Measurements from ENCODE around the gene ULBP2. TPM values are rescaled to one million over a fixed set of nuclear protein-coding genes. Genes with fewer than 3 reads are reported as not detected.
A peak's percentile ranks its signal among the peaks of the same experiment; 100 is the strongest.
"Not testable (repeated sequence)": the region's sequence is repeated elsewhere in the genome, so short reads cannot be mapped to it uniquely, and the experiment has no call there.

ULBP2 gene
- total RNA-seq, 1 donor from 2014 or later = 0.65 TPM

GRCh38 chr6:149906405-149906804 lies 35.4 kb upstream of the ULBP2 start:
- ATAC-seq (ENCODE audit: poor library complexity) = no peak
- DNase-seq = no peak
- intact Hi-C loops (cut with DNase I) = no loop called here

GRCh38 chr6:149907317-149907716 lies 34.5 kb upstream of the ULBP2 start:
- DNase-seq (no peak), ATAC-seq (ENCODE audit: poor library complexity) (no peak)
- intact Hi-C loops (cut with DNase I) = no loop called here

GRCh38 chr6:149908480-149908879 lies 33.3 kb upstream of the ULBP2 start:
- DNase-seq; intact Hi-C loops (cut with DNase I); ATAC-seq (ENCODE audit: poor library complexity): not testable (repeated sequence)

- intact Hi-C loops (cut with DNase I) = no loop called here
- no peak for ATAC-seq (ENCODE audit: poor library complexity)
- DNase-seq = no peak
Observed at GRCh38 chr6:149909701-149910470, 31.9 kb upstream of the ULBP2 start.

- intact Hi-C loops (cut with DNase I) = no loop called here
- no peak for DNase-seq
- ATAC-seq (ENCODE audit: poor library complexity) = no peak
Observed at GRCh38 chr6:149910721-149911151, 31.1 kb upstream of the ULBP2 start.

GRCh38 chr6:149912680-149913079 lies 29.1 kb upstream of the ULBP2 start:
- DNase-seq; intact Hi-C loops (cut with DNase I); ATAC-seq (ENCODE audit: poor library complexity): not testable (repeated sequence)

- DNase-seq (no peak), ATAC-seq (ENCODE audit: poor library complexity) (no peak)
- intact Hi-C loops (cut with DNase I) = no loop called here
Observed at GRCh38 chr6:149913085-149913484, 28.7 kb upstream of the ULBP2 start.

GRCh38 chr6:149913540-149914240 lies 28.1 kb upstream of the ULBP2 start:
- DNase-seq (no peak), ATAC-seq (ENCODE audit: poor library complexity) (no peak)
- intact Hi-C loops (cut with DNase I) = no loop called here

GRCh38 chr6:149915970-149916865 lies 25.6 kb upstream of the ULBP2 start:
- no peak for DNase-seq

GRCh38 chr6:149917679-149918078 lies 24.1 kb upstream of the ULBP2 start:
- intact Hi-C loops (cut with DNase I) = no loop called here
- ATAC-seq (ENCODE audit: poor library complexity) = no peak
- no peak for DNase-seq

More at GRCh38 chr6:149915970-149916865, 25.6 kb upstream of the ULBP2 start:
- intact Hi-C loops (cut with DNase I) = no loop called here
- ATAC-seq (ENCODE audit: poor library complexity) = no peak

GRCh38 chr6:149918151-149918905 lies 23.5 kb upstream of the ULBP2 start:
- ATAC-seq (ENCODE audit: poor library complexity) (no peak), DNase-seq (no peak)
- intact Hi-C loops (cut with DNase I) = no loop called here

- intact Hi-C loops (cut with DNase I); ATAC-seq (ENCODE audit: poor library complexity): not testable (repeated sequence)
Observed at GRCh38 chr6:149919126-149919833, 22.5 kb upstream of the ULBP2 start.

GRCh38 chr6:149919834-149920225 lies 22.0 kb upstream of the ULBP2 start:
- no peak for ATAC-seq (ENCODE audit: poor library complexity)
- intact Hi-C loops (cut with DNase I) = loop anchor here (5.0 to 10.0 kb wide), 3 partner anchors 83 to 365 kb away; no protein-coding TSS in a partner anchor
- no peak for DNase-seq

More at GRCh38 chr6:149919126-149919833, 22.5 kb upstream of the ULBP2 start:
- DNase-seq = not testable (repeated sequence)

- intact Hi-C loops (cut with DNase I) = loop anchor here (5.0 to 10.0 kb wide), 3 partner anchors 84 to 367 kb away; no protein-coding TSS in a partner anchor
- DNase-seq (no peak), ATAC-seq (ENCODE audit: poor library complexity) (no peak)
Observed at GRCh38 chr6:149921361-149921760, 20.5 kb upstream of the ULBP2 start.

- intact Hi-C loops (cut with DNase I) = loop anchor here (5.0 to 10.0 kb wide), 3 partner anchors 85 to 367 kb away; no protein-coding TSS in a partner anchor
- ATAC-seq (ENCODE audit: poor library complexity); DNase-seq: not testable (repeated sequence)
Observed at GRCh38 chr6:149922091-149922490, 19.7 kb upstream of the ULBP2 start.

GRCh38 chr6:149922642-149923326 lies 19.0 kb upstream of the ULBP2 start, which contains the start of gene RAET1G:
RAET1G (minus strand) TSS chr6:149923121; CDS start chr6:149923010, 111 bp downstream.
- DNase-seq (peak; percentile 93), ATAC-seq (ENCODE audit: poor library complexity) (peak; percentile 89)
- intact Hi-C loops (cut with DNase I) = loop anchor here (5.0 to 10.0 kb wide), 3 partner anchors 85 to 368 kb away; no protein-coding TSS in a partner anchor

Measured in Right ventricle myocardium superior (tissue), 1 donor.